Endothelial cell of umbilical vein (primary cell): ENCODE data around the gene STK24. TPM values are rescaled to one million over a fixed set of nuclear protein-coding genes. Genes with fewer than 3 reads are reported as not detected.

Experiments
- BruUV-seq: library from RNA; stranded (reverse); fragments of 400-500 nt; replicated peaks from 2 replicates; lab custom pipeline; 2021; lab: Mats Ljungman, UMichigan
- CTCF ChIA-PET: fragments of 300-600, 350-600 bp; sonication (Branson Sonifier 250); formaldehyde crosslinking; loops from one replicate; lab custom pipeline; 2021; ENCODE audit warnings: antibody characterized with exemption, inconsistent platforms; lab: Charles Lee
- POLR2A ChIA-PET: fragments of 300-600, 350-600 bp; sonication (Branson Sonifier 250); formaldehyde crosslinking; loops from one replicate; lab custom pipeline; 2021; ENCODE audit warnings: antibody characterized with exemption, inconsistent platforms; lab: Charles Lee
- DNase-seq: peaks from one replicate; pipeline ENCODE4 v3.0.0-alpha.2; 2011; ENCODE audit warnings: low read depth, low spot score
- FAIRE-seq: peaks from 2 replicates; lab custom pipeline; 2011; peaks lifted over from hg19 to GRCh38; lab: Jason Lieb, UNC
- H2AFZ ChIP-seq: 2 replicates; pipeline ENCODE4 v1.6.0; 2012; ENCODE audit warnings: low read depth, low read length, control low read depth, inconsistent platforms
- H3K27ac ChIP-seq: 2 replicates; pipeline ENCODE4 v1.5.1; 2011; ENCODE audit warnings: low read depth, mild to moderate bottlenecking, control low read depth, low read length, moderate library complexity; ENCODE audit not compliant: insufficient read depth
- H3K27me3 ChIP-seq, 2 experiments: 2 replicates each; pipeline versions ENCODE4 v1.6.0 to v1.6.1; 2011; ENCODE audit warnings: low read length in 2 of 2, mixed read lengths in 1 of 2; ENCODE audit not compliant: control insufficient read depth in 2 of 2, insufficient read depth in 2 of 2
- H3K36me3 ChIP-seq, 2 experiments: 2 replicates in 1 of 2; 3 replicates in 1 of 2; pipeline ENCODE4 v1.5.1; 2011; ENCODE audit warnings: low read length in 2 of 2, mild to moderate bottlenecking in 1 of 2, moderate library complexity in 1 of 2; ENCODE audit not compliant: control insufficient read depth in 2 of 2, insufficient read depth in 2 of 2; ENCODE audit errors: extremely low read depth in 1 of 2
- H3K4me1 ChIP-seq: 3 replicates; pipeline ENCODE4 v1.5.1; 2011; ENCODE audit warnings: mild to moderate bottlenecking, low read length; ENCODE audit not compliant: control insufficient read depth, insufficient read depth; ENCODE audit errors: extremely low read depth
- H3K4me2 ChIP-seq: 2 replicates; pipeline ENCODE4 v1.6.1; 2011; ENCODE audit warnings: low read length, control low read depth, mixed read lengths; ENCODE audit not compliant: insufficient read depth
- H3K4me3 ChIP-seq, 3 experiments: fragments of 200-600 bp in 1 of 3; sonication (generic), shearing (Covaris generic) in 1 of 3; replicated peaks in 1 of 3; 2 replicates each; pipeline ENCODE4 v1.5.1; 2011 to 2016; ENCODE audit warnings: control low read depth in 3 of 3, low read length in 3 of 3, mild to moderate bottlenecking in 2 of 3, inconsistent platforms in 1 of 3, low read depth in 1 of 3, moderate library complexity in 1 of 3; ENCODE audit not compliant: insufficient read depth in 1 of 3
- H3K79me2 ChIP-seq: 2 replicates; pipeline ENCODE4 v1.6.0; 2012; ENCODE audit warnings: low read length, inconsistent platforms; ENCODE audit not compliant: control insufficient read depth, insufficient read depth
- H3K9ac ChIP-seq: replicated peaks from 2 replicates; pipeline ENCODE3; 2011; ENCODE audit warnings: low read length, control low read depth; ENCODE audit not compliant: insufficient read depth; ENCODE audit errors: extremely low read depth
- H3K9me1 ChIP-seq: replicated peaks from 3 replicates; pipeline ENCODE4 v1.6.0; 2011; ENCODE audit warnings: mild to moderate bottlenecking, low read length; ENCODE audit not compliant: control insufficient read depth, insufficient read depth; ENCODE audit errors: extremely low read depth
- H3K9me3 ChIP-seq: replicated peaks from 2 replicates; pipeline ENCODE4 v1.5.1; 2012; ENCODE audit warnings: low read length, inconsistent platforms; ENCODE audit not compliant: control insufficient read depth, insufficient read depth
- H4K20me1 ChIP-seq: replicated peaks from 2 replicates; pipeline ENCODE3; 2011; ENCODE audit warnings: mild to moderate bottlenecking, low read length; ENCODE audit not compliant: control insufficient read depth, insufficient read depth; ENCODE audit errors: extremely low read depth
- EZH2 ChIP-seq: IDR thresholded peaks from 2 replicates; pipeline ENCODE4 v1.6.1; 2012; ENCODE audit warnings: borderline replicate concordance, low read depth, mild to moderate bottlenecking, moderate library complexity, low read length, inconsistent platforms; ENCODE audit not compliant: severe bottlenecking
- FOS ChIP-seq: IDR thresholded peaks from 2 replicates; pipeline ENCODE4 v1.6.1; 2011; ENCODE audit warnings: mild to moderate bottlenecking, low read length, moderate library complexity, borderline replicate concordance; ENCODE audit not compliant: insufficient read depth
- GATA2 ChIP-seq: IDR thresholded peaks from 2 replicates; pipeline ENCODE4 v1.7.0; 2011; ENCODE audit warnings: low read depth, mild to moderate bottlenecking, moderate library complexity, mixed read lengths, low read length; ENCODE audit not compliant: insufficient read length, insufficient read depth
- JUN ChIP-seq: IDR thresholded peaks from 2 replicates; pipeline ENCODE4 v1.6.1; 2011; ENCODE audit warnings: borderline replicate concordance, low read depth; ENCODE audit not compliant: insufficient read length, insufficient read depth
- MYC ChIP-seq: IDR thresholded peaks from one replicate; pipeline ENCODE4 v1.6.1; 2011; ENCODE audit warnings: mild to moderate bottlenecking, low read depth, low read length
- POLR2A ChIP-seq: IDR thresholded peaks from 2 replicates; pipeline ENCODE4 v1.6.1; 2012; ENCODE audit warnings: low read depth, mild to moderate bottlenecking, control low read depth, low read length
- POLR2AphosphoS5 ChIP-seq: IDR thresholded peaks from 2 replicates; pipeline ENCODE4 v1.6.1; 2012; ENCODE audit warnings: low read depth, mild to moderate bottlenecking, control low read depth, low read length, moderate library complexity; ENCODE audit not compliant: insufficient read depth
- dilution Hi-C: fragments of 300-500 bp; cut with MboI; formaldehyde crosslinking; loops from one replicate; pipeline ENCODE4 v1.15.0; 2019; ENCODE audit warnings: low sequenced_read_pairs; ENCODE audit not compliant: extremely low pct_ligation_motif_present
- intact Hi-C: fragments of 100-400 bp; cut with micrococcal nuclease; formaldehyde crosslinking; loops from one replicate; pipeline ENCODE4 v1.10.0; 2022
- polyA plus RNA-seq, 4 experiments: library from polyadenylated mRNA; depleted of rRNA in 3 of 4; stranded (reverse) in 3 of 4; unstranded in 1 of 4; fragments of >200 nt; gene quantifications; 2 replicates each; pipeline versions ENCODE4 v1.2.1 to v1.2.3, GENCODE V29; 2011 to 2012; ENCODE audit warnings: missing spikeins in 1 of 4
- total RNA-seq: library from RNA; stranded (reverse); gene quantifications from 2 replicates; pipeline ENCODE4 v1.2.3, GENCODE V29; 2021
- TF ChIP-seq, protein P1 (sequence below), 2 donors: IDR thresholded peaks; 1 replicate in 1 of 2; 2 replicates in 1 of 2; pipeline ENCODE4 v1.5.1; 2011; ENCODE audit warnings: low read length in 2 of 2, mild to moderate bottlenecking in 2 of 2, moderate library complexity in 2 of 2, control low read depth in 1 of 2, inconsistent platforms in 1 of 2, low read depth in 1 of 2; ENCODE audit not compliant: insufficient read depth in 1 of 2; ENCODE audit errors: extremely low read depth in 1 of 2
- TF ChIP-seq, protein P2 (sequence below): IDR thresholded peaks from 2 replicates; pipeline ENCODE4 v1.6.1; 2011; ENCODE audit not compliant: insufficient read depth, insufficient read length

Gene STK24
- total and polyA plus RNA-seq, 2 donors (not counting 3 experiments of a cell fraction or from before 2014, with no cell fraction given), result 43.3 to 100 TPM

DNA sequence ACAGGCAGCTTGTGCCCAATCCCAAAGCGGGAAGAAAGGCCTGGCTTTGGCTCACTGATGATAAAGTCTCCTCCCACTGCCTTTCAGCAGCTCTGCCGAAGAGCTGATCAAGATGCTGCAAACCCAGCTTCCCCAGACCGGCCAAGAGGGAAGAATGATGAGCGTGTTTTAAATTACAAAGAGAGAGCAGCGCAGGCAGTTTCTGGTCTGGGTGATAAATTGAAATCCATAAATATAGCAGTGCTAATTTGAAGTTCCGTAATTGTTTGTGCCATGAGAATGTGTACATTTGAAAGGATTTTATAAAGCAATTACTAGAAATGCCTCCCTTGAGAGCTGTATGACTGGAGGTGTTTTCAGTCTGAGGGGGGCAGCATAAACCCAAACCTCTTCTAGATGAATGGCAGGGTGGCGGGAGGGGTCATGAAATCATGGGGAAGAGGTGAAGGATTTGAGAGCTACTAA, 171.8 kb downstream of the STK24 start:
- Histone ChIP-seq H3K27ac (no peak overlapping the region), H3K4me3 (no peak overlapping the region), H3K4me2 (no peak overlapping the region), H2AFZ (no peak overlapping the region), H3K9ac (no peak overlapping the region), H3K9me1 (no peaks in the 10 kb centered on the region), H3K9me3 (no peaks in the 10 kb centered on the region), H3K79me2 (no peaks in the 10 kb centered on the region), H3K27me3 (no peaks in the 10 kb centered on the region), H4K20me1 (no peaks in the 10 kb centered on the region), H3K4me1 (no peaks in the 10 kb centered on the region), H3K36me3 (peaks cover 0 to 2% of the 10 kb centered on the region in 2 experiments)
- ChIA-PET POLR2A (no interaction called here), CTCF (interaction anchor here (1.3 kb wide), 1 partner anchor 268 kb away, joined by 3 read pairs; no protein-coding TSS in a partner anchor)
- no peak for DNase-seq
- FAIRE-seq, result no peak
- TF ChIP-seq POLR2AphosphoS5, result no peak
- TF ChIP-seq POLR2A, result no peak
- TF ChIP-seq, protein P1, sequence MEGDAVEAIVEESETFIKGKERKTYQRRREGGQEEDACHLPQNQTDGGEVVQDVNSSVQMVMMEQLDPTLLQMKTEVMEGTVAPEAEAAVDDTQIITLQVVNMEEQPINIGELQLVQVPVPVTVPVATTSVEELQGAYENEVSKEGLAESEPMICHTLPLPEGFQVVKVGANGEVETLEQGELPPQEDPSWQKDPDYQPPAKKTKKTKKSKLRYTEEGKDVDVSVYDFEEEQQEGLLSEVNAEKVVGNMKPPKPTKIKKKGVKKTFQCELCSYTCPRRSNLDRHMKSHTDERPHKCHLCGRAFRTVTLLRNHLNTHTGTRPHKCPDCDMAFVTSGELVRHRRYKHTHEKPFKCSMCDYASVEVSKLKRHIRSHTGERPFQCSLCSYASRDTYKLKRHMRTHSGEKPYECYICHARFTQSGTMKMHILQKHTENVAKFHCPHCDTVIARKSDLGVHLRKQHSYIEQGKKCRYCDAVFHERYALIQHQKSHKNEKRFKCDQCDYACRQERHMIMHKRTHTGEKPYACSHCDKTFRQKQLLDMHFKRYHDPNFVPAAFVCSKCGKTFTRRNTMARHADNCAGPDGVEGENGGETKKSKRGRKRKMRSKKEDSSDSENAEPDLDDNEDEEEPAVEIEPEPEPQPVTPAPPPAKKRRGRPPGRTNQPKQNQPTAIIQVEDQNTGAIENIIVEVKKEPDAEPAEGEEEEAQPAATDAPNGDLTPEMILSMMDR (IDR thresholded peaks at IDR 0.05; ENCODE audit: extremely low read depth in 1 of 2, insufficient read depth in 1 of 2, low read depth in 1 of 2, low read length in 2 of 2), result no peak
- TF ChIP-seq JUN, result no peak
- TF ChIP-seq, protein P2, sequence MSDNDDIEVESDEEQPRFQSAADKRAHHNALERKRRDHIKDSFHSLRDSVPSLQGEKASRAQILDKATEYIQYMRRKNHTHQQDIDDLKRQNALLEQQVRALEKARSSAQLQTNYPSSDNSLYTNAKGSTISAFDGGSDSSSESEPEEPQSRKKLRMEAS, result no peak
- TF ChIP-seq GATA2, result no peak
- no peak for TF ChIP-seq MYC
- TF ChIP-seq EZH2, result no peak
- TF ChIP-seq FOS, result no peak
- BruUV-seq, result no TSS peak
- intact Hi-C loops, result no loop called here
- dilution Hi-C loops, result no loop called here
